ENCODE results near the gene OR8B12.

GRCh38 chr11:124592627-124593026 is 49.2 kb upstream of the OR8B12 start:
- TF ChIP-seq RAD21 (IDR thresholded peaks at IDR 0.05; ENCODE audit: low read depth) = no peak
- TF ChIP-seq YY1 (IDR thresholded peaks at IDR 0.05; ENCODE audit: low read depth) = no peak
- no peak for TF ChIP-seq TAF1 (IDR thresholded peaks at IDR 0.05; ENCODE audit: low read depth)
- no peak for TF ChIP-seq ZBTB7A (IDR thresholded peaks at IDR 0.05; ENCODE audit: low read depth)
